HepG2 (cell line): ENCODE results near the gene ALDH4A1. TPM values are rescaled to one million over a fixed set of nuclear protein-coding genes. Genes with fewer than 3 reads are reported as not detected.
A peak's percentile ranks its signal among the peaks of the same experiment; 100 is the strongest.

Source experiments
- KIAA2018 ChIP-seq: sonication (generic); formaldehyde crosslinking; IDR thresholded peaks from 2 replicates; pipeline ENCODE4 v1.5.0; 2020; ENCODE audit warnings: mild to moderate bottlenecking, missing genetic modification reagents, borderline replicate concordance
- RORA ChIP-seq: sonication (generic); formaldehyde crosslinking; IDR thresholded peaks from 2 replicates; pipeline ENCODE4 v1.5.0; 2020; ENCODE audit warnings: mild to moderate bottlenecking, missing genetic modification reagents, moderate library complexity
- THYN1 ChIP-seq: sonication (generic); formaldehyde crosslinking; IDR thresholded peaks from 2 replicates; pipeline ENCODE4 v1.8.1; 2023; ENCODE audit warnings: low read depth, mild to moderate bottlenecking, moderate library complexity, missing genetic modification reagents, borderline replicate concordance
- ZFP90 ChIP-seq: sonication (generic); formaldehyde crosslinking; IDR thresholded peaks from 2 replicates; pipeline ENCODE4 v1.8.0; 2022; ENCODE audit warnings: missing genetic modification reagents, mild to moderate bottlenecking, inconsistent platforms, borderline replicate concordance
- polyA plus RNA-seq, 8 experiments: library from polyadenylated mRNA; depleted of rRNA in 3 of 8; stranded (reverse) in 7 of 8; unstranded in 1 of 8; fragments of >200 nt; fragmentation: Illumina TruSeq in 4 of 8; extraction: Trizol in 4 of 8; gene quantifications; 2 replicates each; pipeline versions ENCODE4 v1.2.1 to v1.2.3, GENCODE V29; 2011 to 2016; ENCODE audit warnings: low read depth in 4 of 8, missing spikeins in 1 of 8, mixed read lengths in 1 of 8; ENCODE audit not compliant: insufficient read depth in 1 of 8
- total RNA-seq, 5 experiments: library from RNA; depleted of rRNA; stranded (reverse); fragments of >200 nt; fragmentation: Illumina TruSeq; extraction: Trizol; gene quantifications; 2 replicates each; pipeline ENCODE4 v1.2.3, GENCODE V29; 2016; ENCODE audit warnings: low read depth in 1 of 5

Gene ALDH4A1
- total and polyA plus RNA-seq, 2 of the 13 experiments (the other 11 are each of a cell fraction or from before 2014, with no cell fraction given), result 76.4 to 240 TPM

- TF ChIP-seq KIAA2018 (CRISPR knock-in tag) (no peak), RORA (CRISPR knock-in tag) (no peak), ZFP90 (CRISPR knock-in tag) (0 out of 2 replicates have a peak, but pooled peaks have one; percentile 16), THYN1 (CRISPR knock-in tag) (no peak)
Observed at GRCh38 chr1:18902523-18903290, at the start of gene ALDH4A1 (continued).
